HG02870 (cell line): ENCODE results near the gene BABAM1.

Experiments used
- ATAC-seq: cut with Tn5 transposase; IDR thresholded peaks from one replicate; pipeline ENCODE4 v1.9.1; 2021; ENCODE audit warnings: mild to moderate bottlenecking, moderate library complexity; ENCODE audit not compliant: unreplicated experiment

Gene BABAM1

GRCh38 chr19:17243211-17243829 is 23.9 kb upstream of the BABAM1 start:
- no peak for ATAC-seq

GRCh38 chr19:17243830-17244617 is 23.2 kb upstream of the BABAM1 start:
- ATAC-seq = no peak

- no peak for ATAC-seq
These were observed 22.4 kb upstream of the BABAM1 start for GRCh38 chr19:17244618-17245534.

- ATAC-seq = peak; percentile 6
These were observed 21.7 kb upstream of the BABAM1 start, which contains the start of gene NR2F6 for GRCh38 chr19:17245535-17245984. TSS of gene NR2F6 (minus strand) at chr19:17245919. CDS start at chr19:17245220, 699 bp downstream.

- no peak for ATAC-seq
These were observed 20.4 kb upstream of the BABAM1 start for GRCh38 chr19:17246681-17247425.

GRCh38 chr19:17248011-17248776 is 19.0 kb upstream of the BABAM1 start:
- no peak for ATAC-seq

GRCh38 chr19:17249887-17250548 is 17.2 kb upstream of the BABAM1 start:
- ATAC-seq = no peak

GRCh38 chr19:17254636-17255035 is 12.6 kb upstream of the BABAM1 start:
- no peak for ATAC-seq

- ATAC-seq = no peak
These were observed 12.1 kb upstream of the BABAM1 start for GRCh38 chr19:17255150-17255621.

- ATAC-seq = no peak
These were observed 11.1 kb upstream of the BABAM1 start for GRCh38 chr19:17256130-17256529.

- no peak for ATAC-seq
These were observed 8.0 kb upstream of the BABAM1 start for GRCh38 chr19:17259118-17259780.

GRCh38 chr19:17259934-17260333 is 7.3 kb upstream of the BABAM1 start:
- ATAC-seq = no peak

- ATAC-seq = no peak
These were observed 6.4 kb upstream of the BABAM1 start for GRCh38 chr19:17260842-17261325.

GRCh38 chr19:17262557-17262956 is 4.7 kb upstream of the BABAM1 start:
- no peak for ATAC-seq

GRCh38 chr19:17263712-17264640 is 3.3 kb upstream of the BABAM1 start:
- no peak for ATAC-seq

- ATAC-seq = no peak
These were observed 2.6 kb upstream of the BABAM1 start, which contains the start of gene USHBP1 for GRCh38 chr19:17264641-17264979. TSS of gene USHBP1 (minus strand) at chr19:17264745. CDS start at chr19:17264299, 446 bp downstream.

GRCh38 chr19:17266026-17266425 is 1.2 kb upstream of the BABAM1 start:
- no peak for ATAC-seq
